T-cell (primary cell): ENCODE results near the gene FAM110A. TPM values are rescaled to one million over a fixed set of nuclear protein-coding genes. Genes with fewer than 3 reads are reported as not detected.
"Not testable (repeated sequence)": the region's sequence is repeated elsewhere in the genome, so short reads cannot be mapped to it uniquely, and the experiment has no call there.

Experiments used
- ATAC-seq, 4 experiments: fragments of 200-7000 bp in 3 of 4; fragments of 150-1000 bp in 1 of 4; cut with Tn5 transposase; replicated peaks in 1 of 4; 1 replicate in 3 of 4; 2 replicates in 1 of 4; pipeline ENCODE4 v1.10.0; 2021; ENCODE audit warnings: moderate library complexity in 3 of 4, mild to moderate bottlenecking in 2 of 4, moderate number of reproducible peaks in 1 of 4
- CTCF ChIA-PET, 2 donors: fragments of 300-600 bp; sonication (Branson Sonifier 250); formaldehyde crosslinking; loops; one replicate each; lab custom pipeline; 2022; ENCODE audit warnings: antibody characterized with exemption in 2 of 2; lab: Charles Lee
- POLR2A ChIA-PET, 2 donors: fragments of 300-600 bp; sonication (Branson Sonifier 250); formaldehyde crosslinking; loops; one replicate each; lab custom pipeline; 2022; ENCODE audit warnings: antibody characterized with exemption in 2 of 2; lab: Charles Lee
- DNase-seq, 35 experiments: peaks; one replicate each; pipeline versions ENCODE4 v3.0.0 to v3.0.0-alpha.2; 2013 to 2023
- H3K27ac ChIP-seq: one replicate; pipeline ENCODE4 v1.5.1; 2013; ENCODE audit warnings: low read length
- H3K27me3 ChIP-seq, 2 experiments: replicated peaks in 1 of 2; 1 replicate in 1 of 2; 2 replicates in 1 of 2; pipeline versions ENCODE4 v1.6.1 to v1.7.0; 2013; ENCODE audit warnings: low read length in 1 of 2, mixed read lengths in 1 of 2; ENCODE audit not compliant: control insufficient read depth in 2 of 2, insufficient read depth in 2 of 2; ENCODE audit errors: extremely low read depth in 1 of 2
- H3K36me3 ChIP-seq, 2 donors: 1 replicate in 1 of 2; 2 replicates in 1 of 2; pipeline versions ENCODE4 v1.6.1 to v1.7.0; 2013; ENCODE audit warnings: low read length in 1 of 2; ENCODE audit not compliant: control insufficient read depth in 2 of 2, insufficient read depth in 1 of 2; ENCODE audit errors: extremely low read depth in 1 of 2
- H3K4me1 ChIP-seq, 2 experiments: 1 replicate in 1 of 2; 2 replicates in 1 of 2; pipeline versions ENCODE4 v1.6.1 to v1.7.0; 2013; ENCODE audit warnings: low read length in 2 of 2, mixed read lengths in 1 of 2; ENCODE audit not compliant: insufficient read depth in 2 of 2, control insufficient read depth in 1 of 2; ENCODE audit errors: extremely low read depth in 1 of 2
- H3K4me3 ChIP-seq, 2 donors: 1 replicate in 1 of 2; 2 replicates in 1 of 2; pipeline versions ENCODE4 v1.5.1 to v1.7.0; 2013; ENCODE audit warnings: mild to moderate bottlenecking in 2 of 2, low read length in 1 of 2, moderate library complexity in 1 of 2; ENCODE audit not compliant: control insufficient read depth in 1 of 2; ENCODE audit errors: extremely low read depth in 1 of 2
- H3K9me3 ChIP-seq: 2 replicates; pipeline ENCODE4 v1.7.0; 2013
- H3K27ac Mint-ChIP-seq, 2 donors: one replicate each; pipeline ENCODE4 v1.8.0; 2020 to 2021; ENCODE audit warnings: mild to moderate bottlenecking in 2 of 2, mixed read lengths in 2 of 2
- H3K27me3 Mint-ChIP-seq, 2 donors: one replicate each; pipeline ENCODE4 v1.8.0; 2021 to 2022; ENCODE audit warnings: mixed read lengths in 2 of 2
- H3K36me3 Mint-ChIP-seq: one replicate; pipeline ENCODE4 v1.8.0; 2021; ENCODE audit warnings: mixed read lengths
- H3K4me1 Mint-ChIP-seq, 3 donors: one replicate each; pipeline ENCODE4 v1.8.0; 2020 to 2022; ENCODE audit warnings: mixed read lengths in 3 of 3, mild to moderate bottlenecking in 1 of 3
- H3K4me3 Mint-ChIP-seq, 3 donors: one replicate each; pipeline ENCODE4 v1.8.0; 2020 to 2022; ENCODE audit warnings: mild to moderate bottlenecking in 3 of 3, mixed read lengths in 3 of 3, moderate library complexity in 3 of 3
- H3K9me3 Mint-ChIP-seq, 3 donors: one replicate each; pipeline ENCODE4 v1.8.0; 2020 to 2022; ENCODE audit warnings: mixed read lengths in 3 of 3
- WGBS: methylation state at CpG from one replicate; pipeline ENCODE4 v1.1.5; 2013; ENCODE audit warnings: missing lambda C conversion rate; ENCODE audit not compliant: insufficient coverage; 5-methylcytosine and 5-hydroxymethylcytosine counted together
- total RNA-seq, 35 experiments: library from RNA in 6 of 35; stranded (reverse) in 6 of 35; fragments of 120-200 nt in 1 of 35; gene quantifications; one replicate each; pipeline versions ENCODE4 v1.2.1 to v1.2.4 and lab custom pipeline; 2013 to 2026

The FAM110A gene
- total RNA-seq, 5 donors from 2014 or later (not counting 1 experiment from before 2014, with no cell fraction given) = 12.7 to 27.9 (median 26.9) TPM

DNA sequence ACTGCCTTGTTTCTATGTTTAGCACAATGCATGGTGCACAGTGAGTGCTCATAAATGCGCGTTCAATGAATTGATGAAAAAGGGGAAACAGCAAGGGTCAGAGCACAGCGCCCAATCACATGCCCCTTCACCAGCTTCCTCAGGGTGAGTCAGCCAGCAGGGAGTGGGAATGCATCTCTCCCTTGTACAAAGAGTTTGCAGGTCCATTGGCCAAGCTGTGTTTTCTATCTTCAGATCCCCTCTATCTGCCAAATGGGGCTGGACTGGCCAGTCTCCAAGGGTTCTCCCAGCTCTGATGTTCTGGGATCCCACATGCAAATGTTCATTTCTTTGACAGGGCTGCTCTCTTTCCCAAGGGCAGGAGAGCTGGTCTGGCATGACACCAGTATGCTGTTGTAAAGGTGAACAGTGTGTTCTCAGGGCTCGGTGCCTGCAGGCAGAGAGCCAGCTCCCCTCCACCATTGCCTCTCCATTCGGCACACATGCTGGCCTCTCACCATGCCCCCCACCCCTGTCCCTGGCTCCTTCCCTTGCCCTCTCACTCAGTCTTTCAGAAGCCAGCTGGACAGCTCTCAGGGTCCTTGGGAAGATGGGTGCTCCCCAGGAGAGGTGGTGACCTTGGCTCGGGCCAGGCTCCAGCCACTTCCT lies 57.7 kb downstream of the FAM110A start:
- WGBS = 100% methylated on average over 2 of the region's 6 CpGs
- no peak for ATAC-seq

DNA sequence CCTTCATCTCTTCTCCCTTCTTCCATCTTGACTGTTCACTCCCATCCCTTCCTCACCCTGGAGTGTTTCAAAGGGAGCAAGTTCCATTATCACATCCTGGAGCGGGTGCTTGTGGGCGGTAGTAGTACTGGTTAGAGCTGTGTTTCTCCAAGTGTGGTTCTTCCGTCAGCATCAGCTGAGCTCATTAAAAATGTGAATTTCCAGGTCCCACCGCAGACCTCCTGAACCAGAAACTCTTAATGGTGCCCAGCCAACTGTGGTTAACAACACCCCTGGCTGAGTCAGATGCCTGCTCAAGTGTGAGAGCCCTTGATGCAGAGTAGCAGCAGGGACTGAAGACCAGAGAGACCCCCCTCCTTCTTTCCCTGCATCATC lies 58.2 kb downstream of the FAM110A start:
- Mint-ChIP-seq H3K27ac (no peak overlapping the region), H3K9me3 (peaks cover 0 to 3% (median 0%) of the 10 kb centered on the region in 3 donors), H3K36me3 (no peaks in the 10 kb centered on the region), H3K4me3 (no peak overlapping the region), H3K27me3 (peaks cover 14 to 17% of the 10 kb centered on the region in 2 donors), H3K4me1 (no peaks in the 10 kb centered on the region)
- ATAC-seq (no peak), DNase-seq (no peak)
- Histone ChIP-seq H3K4me1 (no peaks in the 10 kb centered on the region), H3K36me3 (no peaks in the 10 kb centered on the region), H3K27ac (no peak overlapping the region), H3K27me3 (peaks cover 0 to 31% of the 10 kb centered on the region in 2 experiments), H3K4me3 (no peak overlapping the region), H3K9me3 (no peaks in the 10 kb centered on the region)
- 71% methylated on average over 3 of the region's 4 CpGs for WGBS
- POLR2A ChIA-PET = no interaction called here
- CTCF ChIA-PET = no interaction called here

More for the DNA sequence above, 57.7 kb downstream of the FAM110A start:
- Histone ChIP-seq H3K36me3 (no peaks in the 10 kb centered on the region), H3K4me3 (no peak overlapping the region), H3K27me3 (peaks cover 0 to 29% of the 10 kb centered on the region in 2 experiments), H3K9me3 (no peaks in the 10 kb centered on the region), H3K4me1 (no peaks in the 10 kb centered on the region), H3K27ac (no peak overlapping the region)
- Mint-ChIP-seq H3K27ac (no peak overlapping the region), H3K36me3 (no peaks in the 10 kb centered on the region), H3K4me3 (no peak overlapping the region), H3K27me3 (peaks cover 13 to 16% of the 10 kb centered on the region in 2 donors), H3K9me3 (peaks cover 0 to 2% (median 0%) of the 10 kb centered on the region in 3 donors), H3K4me1 (no peaks in the 10 kb centered on the region)
- no peak for DNase-seq
- CTCF ChIA-PET = no interaction called here
- POLR2A ChIA-PET = no interaction called here

DNA sequence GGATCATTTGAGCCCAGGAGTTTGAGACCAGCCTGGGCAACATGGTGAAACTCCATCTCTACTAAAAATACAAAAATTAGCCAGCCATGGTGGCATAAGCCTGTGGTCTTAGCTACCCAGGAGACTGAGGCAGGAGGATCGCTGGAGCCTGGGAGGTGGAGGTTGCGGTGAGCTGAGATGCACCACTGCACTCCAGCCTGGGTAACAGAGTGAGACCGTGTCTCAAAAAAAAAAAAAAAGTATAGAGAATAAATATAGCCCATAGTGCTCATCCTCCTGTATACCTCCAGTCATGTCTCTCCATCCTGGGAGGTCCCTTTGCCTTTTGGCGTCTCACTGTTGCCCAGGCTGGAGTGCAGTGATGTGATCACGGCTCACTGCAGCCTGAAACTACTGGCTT lies 58.9 kb downstream of the FAM110A start:
- CTCF ChIA-PET, H3K9me3 ChIP-seq, H3K4me1 Mint-ChIP-seq, H3K4me3 Mint-ChIP-seq, H3K9me3 Mint-ChIP-seq, H3K27ac Mint-ChIP-seq, H3K4me1 ChIP-seq, H3K4me3 ChIP-seq, DNase-seq, H3K36me3 Mint-ChIP-seq, POLR2A ChIA-PET, H3K36me3 ChIP-seq, ATAC-seq, H3K27ac ChIP-seq: not testable (repeated sequence)
- H3K27me3 Mint-ChIP-seq = peaks cover 14 to 17% of the 10 kb centered on the region in 2 donors
- 80% methylated on average over 2 of the region's 5 CpGs for WGBS
- peaks cover 0 to 31% of the 10 kb centered on the region in 2 experiments for H3K27me3 ChIP-seq

Other genes starting within 250 kb of the FAM110A start
- not detected for gene TCF15, start 223.4 kb upstream of the FAM110A start, total RNA-seq
- 10 to 100 TPM in 1 of 5 donors, 1 to 10 TPM in 4; 1.5 to 10.1 (median 7.3) TPM for gene SRXN1, start 180.5 kb upstream of the FAM110A start, total RNA-seq
- not detected for gene SCRT2, start 157.9 kb upstream of the FAM110A start, total RNA-seq
- gene SLC52A3, start 65.2 kb upstream of the FAM110A start, total RNA-seq = not detected
- not detected for gene ANGPT4, start 82.6 kb downstream of the FAM110A start, total RNA-seq
- gene RSPO4, start 168.6 kb downstream of the FAM110A start, total RNA-seq = under 1 TPM in 4 of 5 donors, not detected in 1; 0.33 to 0.98 (median 0.55) TPM